Prostate gland (tissue), 2 donors: ENCODE measurements around the gene ERC2. TPM values are rescaled to one million over a fixed set of nuclear protein-coding genes. Genes with fewer than 3 reads are reported as not detected.

ENCODE experiments used
- DNase-seq: peaks from one replicate; pipeline ENCODE4 v3.0.0-alpha.2; 2019; ENCODE audit warnings: low spot score
- H3K27ac ChIP-seq, 2 donors: fragments of 200-600 bp; sonication (generic); 2 replicates each; pipeline ENCODE4 v1.5.1; 2017 to 2019
- H3K27me3 ChIP-seq: fragments of 200-600 bp; sonication (generic); replicated peaks from 2 replicates; pipeline ENCODE4 v1.5.1; 2019; ENCODE audit not compliant: insufficient read depth
- H3K36me3 ChIP-seq, 2 donors: fragments of 200-600 bp; sonication (generic); 1 replicate in 1 of 2; 2 replicates in 1 of 2; pipeline versions ENCODE4 v1.5.1 to v1.8.1; 2017 to 2019
- H3K4me1 ChIP-seq: fragments of 200-600 bp; sonication (generic); replicated peaks from 2 replicates; pipeline ENCODE4 v1.5.1; 2019
- H3K4me3 ChIP-seq, 2 donors: fragments of 200-600 bp; sonication (generic); 2 replicates each; pipeline ENCODE4 v1.5.1; 2017 to 2019
- H3K9me3 ChIP-seq: fragments of 200-600 bp; sonication (generic); 2 replicates; pipeline ENCODE4 v1.5.1; 2017
- POLR2A ChIP-seq: fragments of 450-650 bp; IDR thresholded peaks from one replicate; pipeline ENCODE4 v1.6.1; 2016; ENCODE audit warnings: antibody characterized with exemption, mild to moderate bottlenecking
- POLR2AphosphoS5 ChIP-seq: sonication (generic); formaldehyde crosslinking; IDR thresholded peaks from one replicate; pipeline ENCODE4 v1.6.1; 2017; ENCODE audit warnings: antibody characterized with exemption
- WGBS: methylation state at CpG from one replicate; pipeline ENCODE4 v1.1.5; 2018; 5-methylcytosine and 5-hydroxymethylcytosine counted together
- intact Hi-C: fragments of 100-400 bp; cut with DNase I; formaldehyde crosslinking; loops from one replicate; pipeline ENCODE4 v1.14.2; 2022
- total RNA-seq, 2 donors: library from RNA; depleted of rRNA; stranded (reverse); fragments of >200 nt; gene quantifications; one replicate each; pipeline ENCODE4 v1.1.0, GENCODE V29; 2016
- TF ChIP-seq, protein P1 (sequence below), 4 experiments: fragments of 200-600 bp in 2 of 4; fragments of 450-650 bp in 2 of 4; sonication (generic) in 2 of 4; IDR thresholded peaks; 1 replicate in 3 of 4; 2 replicates in 1 of 4; pipeline ENCODE4 v1.5.1; 2016 to 2019; ENCODE audit warnings: antibody characterized with exemption in 4 of 4, mild to moderate bottlenecking in 2 of 4, moderate library complexity in 2 of 4

Gene ERC2
- total RNA-seq, 2 donors from 2014 or later = 1.0 to 2.7 TPM

DNA sequence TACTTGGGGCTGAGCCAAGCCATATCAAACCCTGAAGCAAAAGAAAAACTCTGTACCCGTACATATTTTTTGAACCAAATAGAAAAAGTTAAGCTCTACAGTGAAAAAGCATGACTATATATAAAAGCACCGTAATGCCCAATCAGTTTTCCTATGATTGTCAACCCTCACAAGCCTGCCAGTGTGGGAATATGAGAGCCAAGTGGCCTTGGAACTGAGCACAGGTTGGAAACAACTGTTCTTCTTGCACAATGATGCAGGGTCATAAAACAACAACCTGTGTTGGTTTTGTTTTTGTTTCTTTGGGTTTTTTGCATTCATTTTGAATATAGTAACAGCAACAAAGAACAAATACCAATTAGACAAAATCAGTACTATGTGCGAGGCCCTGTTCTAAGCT is 3.5 kb upstream of the ERC2 start:
- WGBS = 89% methylated on average over 3 of the region's 3 CpGs
- intact Hi-C loops = no loop called here
- TF ChIP-seq, protein P1, sequence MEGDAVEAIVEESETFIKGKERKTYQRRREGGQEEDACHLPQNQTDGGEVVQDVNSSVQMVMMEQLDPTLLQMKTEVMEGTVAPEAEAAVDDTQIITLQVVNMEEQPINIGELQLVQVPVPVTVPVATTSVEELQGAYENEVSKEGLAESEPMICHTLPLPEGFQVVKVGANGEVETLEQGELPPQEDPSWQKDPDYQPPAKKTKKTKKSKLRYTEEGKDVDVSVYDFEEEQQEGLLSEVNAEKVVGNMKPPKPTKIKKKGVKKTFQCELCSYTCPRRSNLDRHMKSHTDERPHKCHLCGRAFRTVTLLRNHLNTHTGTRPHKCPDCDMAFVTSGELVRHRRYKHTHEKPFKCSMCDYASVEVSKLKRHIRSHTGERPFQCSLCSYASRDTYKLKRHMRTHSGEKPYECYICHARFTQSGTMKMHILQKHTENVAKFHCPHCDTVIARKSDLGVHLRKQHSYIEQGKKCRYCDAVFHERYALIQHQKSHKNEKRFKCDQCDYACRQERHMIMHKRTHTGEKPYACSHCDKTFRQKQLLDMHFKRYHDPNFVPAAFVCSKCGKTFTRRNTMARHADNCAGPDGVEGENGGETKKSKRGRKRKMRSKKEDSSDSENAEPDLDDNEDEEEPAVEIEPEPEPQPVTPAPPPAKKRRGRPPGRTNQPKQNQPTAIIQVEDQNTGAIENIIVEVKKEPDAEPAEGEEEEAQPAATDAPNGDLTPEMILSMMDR (IDR thresholded peaks at IDR 0.05) = no peak
- no peak for TF ChIP-seq POLR2A
- no peak for TF ChIP-seq POLR2AphosphoS5

DNA sequence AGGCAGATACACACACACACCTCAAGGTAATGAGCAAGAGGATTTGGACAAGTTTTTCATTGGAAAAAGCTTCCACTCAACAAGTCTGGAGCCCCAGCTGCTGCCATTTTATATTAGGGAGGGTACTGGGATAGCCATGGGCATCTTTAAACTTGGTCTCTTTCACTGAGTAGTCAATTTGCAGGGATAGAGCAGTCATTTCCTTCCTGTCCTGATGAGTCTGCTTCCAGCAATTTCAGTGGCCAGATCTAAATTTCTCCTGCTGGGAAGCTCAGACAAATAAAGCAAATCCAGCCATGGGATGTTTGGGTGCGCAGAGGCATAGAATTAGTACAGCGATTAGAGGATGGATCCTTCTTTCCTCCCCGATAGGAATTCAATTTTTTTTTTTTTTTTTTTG is 874 bp upstream of the ERC2 start:
- no peak for DNase-seq
- no peaks in the 10 kb centered on the region for H3K9me3 ChIP-seq
- no peak overlapping the region for H3K27ac ChIP-seq
- H3K27me3 ChIP-seq = no peaks in the 10 kb centered on the region
- 84% methylated on average over 3 of the region's 3 CpGs for WGBS
- no peaks in the 10 kb centered on the region for H3K4me1 ChIP-seq
- TF ChIP-seq, protein P1 (IDR thresholded peaks at IDR 0.05) = no peak
- TF ChIP-seq POLR2AphosphoS5 (no peak), POLR2A (no peak)
- intact Hi-C loops = no loop called here
- H3K36me3 ChIP-seq = no peaks in the 10 kb centered on the region
- no peak overlapping the region for H3K4me3 ChIP-seq

More for the DNA sequence above, 3.5 kb upstream of the ERC2 start:
- Histone ChIP-seq H3K4me3 (no peak overlapping the region), H3K27ac (no peak overlapping the region), H3K27me3 (no peaks in the 10 kb centered on the region), H3K36me3 (no peaks in the 10 kb centered on the region), H3K4me1 (no peaks in the 10 kb centered on the region), H3K9me3 (no peaks in the 10 kb centered on the region)
- no peak for DNase-seq

DNA sequence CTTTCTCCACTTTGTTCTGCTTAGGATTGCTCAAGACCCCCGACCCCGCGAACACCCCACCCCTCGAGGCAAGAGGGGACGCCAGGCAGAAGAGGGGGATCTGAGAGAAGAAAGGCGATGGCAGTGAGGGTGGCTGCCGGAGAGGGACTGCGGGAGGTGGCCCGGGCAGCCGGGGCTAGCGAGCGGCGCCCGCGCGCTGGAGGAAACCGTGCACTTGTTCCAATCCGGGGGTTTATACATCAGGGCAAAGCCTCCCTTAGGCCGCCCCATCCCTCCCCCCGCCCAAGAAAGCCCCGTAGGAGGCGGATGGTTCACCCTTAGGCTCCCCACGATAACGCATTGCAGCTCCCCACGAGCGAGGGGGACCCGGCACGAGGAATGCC is 475 bp downstream of the ERC2 start:
- Histone ChIP-seq H3K4me1 (no peaks in the 10 kb centered on the region), H3K27ac (no peak overlapping the region), H3K9me3 (no peaks in the 10 kb centered on the region), H3K27me3 (no peaks in the 10 kb centered on the region), H3K36me3 (no peaks in the 10 kb centered on the region), H3K4me3 (peak overlapping the region; percentile 33 to 46)
- no peak for TF ChIP-seq POLR2A
- TF ChIP-seq POLR2AphosphoS5 = no peak
- TF ChIP-seq, protein P1 (IDR thresholded peaks at IDR 0.05) = no peak
- WGBS = 1% methylated on average over 25 of the region's 28 CpGs
- DNase-seq = no peak
- intact Hi-C loops = no loop called here

DNA sequence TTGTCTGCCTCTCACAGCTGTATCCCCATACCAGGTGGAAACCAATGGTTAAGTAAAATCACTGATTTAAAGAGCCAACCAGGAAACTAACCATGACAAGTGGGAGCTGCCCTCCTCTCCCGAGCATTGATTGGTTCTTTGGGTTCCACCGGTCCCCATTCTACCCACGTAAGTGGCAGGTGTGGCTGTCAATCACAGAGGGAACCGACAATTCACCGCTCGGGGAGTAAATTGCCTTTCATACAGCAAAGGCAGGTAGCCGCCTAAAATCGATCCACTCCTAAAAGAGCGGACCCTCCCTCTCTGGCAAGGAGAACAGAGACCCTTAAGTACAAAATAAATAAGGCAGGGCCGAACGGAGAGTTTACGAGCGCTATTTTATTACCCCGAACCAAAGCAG is 1.2 kb downstream of the ERC2 start:
- WGBS = 2% methylated on average over 14 of the region's 14 CpGs
- TF ChIP-seq, protein P1 (IDR thresholded peaks at IDR 0.05) = no peak
- TF ChIP-seq POLR2AphosphoS5 = peak; percentile 77

GRCh38 chr3:56459719-56460118 is 8.5 kb downstream of the ERC2 start:
- Histone ChIP-seq H3K9me3 (no peaks in the 10 kb centered on the region), H3K27ac (no peak overlapping the region), H3K27me3 (no peaks in the 10 kb centered on the region), H3K4me1 (no peaks in the 10 kb centered on the region), H3K4me3 (no peak overlapping the region), H3K36me3 (no peaks in the 10 kb centered on the region)
- TF ChIP-seq POLR2AphosphoS5 = no peak
- TF ChIP-seq, protein P1 (IDR thresholded peaks at IDR 0.05) = no peak
- intact Hi-C loops = no loop called here
- WGBS = 29% methylated on average over 3 of the region's 3 CpGs
- DNase-seq = no peak

More for the DNA sequence above, 1.2 kb downstream of the ERC2 start:
- Histone ChIP-seq H3K27me3 (no peaks in the 10 kb centered on the region), H3K4me1 (no peaks in the 10 kb centered on the region), H3K9me3 (no peaks in the 10 kb centered on the region), H3K36me3 (no peaks in the 10 kb centered on the region), H3K27ac (no peak overlapping the region), H3K4me3 (peak overlapping the region; percentile 33 to 46)
- DNase-seq = peak; percentile 88
- intact Hi-C loops = no loop called here
